Transverse colon (tissue), 4 donors: ENCODE results near the gene PAK6. TPM values are rescaled to one million over a fixed set of nuclear protein-coding genes. Genes with fewer than 3 reads are reported as not detected.

Source experiments
- DNase-seq: peaks from one replicate; pipeline ENCODE4 v3.0.0-alpha.2; 2019
- H3K27ac ChIP-seq, 4 donors: fragments of 200-600 bp; sonication (generic); 2 replicates each; pipeline ENCODE4 v1.5.1; 2016 to 2018; ENCODE audit warnings: inconsistent platforms in 4 of 4
- H3K27me3 ChIP-seq: fragments of 200-600 bp; sonication (generic); 2 replicates; pipeline ENCODE4 v1.5.1; 2017; ENCODE audit warnings: inconsistent platforms
- H3K36me3 ChIP-seq, 4 donors: fragments of 200-600 bp; sonication (generic); 2 replicates each; pipeline ENCODE4 v1.5.1; 2017 to 2019; ENCODE audit warnings: inconsistent platforms in 4 of 4
- H3K4me1 ChIP-seq, 4 donors: fragments of 200-600 bp; sonication (generic); 2 replicates each; pipeline ENCODE4 v1.5.1; 2017 to 2020; ENCODE audit warnings: inconsistent platforms in 4 of 4
- H3K4me3 ChIP-seq, 4 donors: fragments of 200-600 bp; sonication (generic); 1 replicate in 1 of 4; 2 replicates in 3 of 4; pipeline versions ENCODE4 v1.5.1 to v1.6.1; 2017 to 2019; ENCODE audit warnings: inconsistent platforms in 4 of 4
- H3K9me3 ChIP-seq, 2 donors: fragments of 200-600 bp; sonication (generic); 2 replicates each; pipeline ENCODE4 v1.5.1; 2017 to 2019; ENCODE audit warnings: inconsistent platforms in 2 of 2
- EP300 ChIP-seq: sonication (generic); formaldehyde crosslinking; IDR thresholded peaks from one replicate; pipeline ENCODE4 v1.6.1; 2017; ENCODE audit warnings: antibody characterized with exemption, low read depth
- POLR2A ChIP-seq: fragments of 450-650 bp; IDR thresholded peaks from one replicate; pipeline ENCODE4 v1.6.1; 2016; ENCODE audit warnings: antibody characterized with exemption, mild to moderate bottlenecking, moderate library complexity
- POLR2AphosphoS5 ChIP-seq, 3 donors: sonication (generic); formaldehyde crosslinking; IDR thresholded peaks; one replicate each; pipeline ENCODE4 v1.6.1; 2016; ENCODE audit warnings: antibody characterized with exemption in 3 of 3
- WGBS, 2 donors: methylation state at CpG; one replicate each; pipeline ENCODE4 v1.1.5; 2018; ENCODE audit warnings: low coverage in 1 of 2; 5-methylcytosine and 5-hydroxymethylcytosine counted together
- in situ Hi-C, 4 donors: fragments of 200-750 bp; cut with MboI; loops; one replicate each; pipeline versions ENCODE4 v1.15.0 to v1.15.1; 2017; ENCODE audit warnings: low sequenced_read_pairs in 3 of 4, low pct_ligation_motif_present in 1 of 4, low pct_unique_long_range_greater_than_20kb in 1 of 4
- intact Hi-C: fragments of 100-400 bp; cut with DNase I; formaldehyde crosslinking; loops from one replicate; pipeline ENCODE4 v1.15.1; 2023; ENCODE audit warnings: low total_unique reads
- total RNA-seq, 4 donors: library from RNA; depleted of rRNA; stranded (reverse); fragments of >200 nt; gene quantifications; one replicate each; pipeline ENCODE4 v1.1.0, GENCODE V29; 2016
- TF ChIP-seq, protein P1 (sequence below), 5 experiments: fragments of 200-600 bp in 3 of 5; fragments of 450-650 bp in 2 of 5; sonication (generic) in 3 of 5; IDR thresholded peaks; 1 replicate in 2 of 5; 2 replicates in 3 of 5; pipeline ENCODE4 v1.5.1; 2016 to 2017; ENCODE audit warnings: antibody characterized with exemption in 5 of 5, inconsistent platforms in 3 of 5, mild to moderate bottlenecking in 2 of 5, moderate library complexity in 1 of 5

Gene PAK6
- total RNA-seq, 4 donors from 2014 or later, result 3.0 to 7.5 (median 4.5) TPM

GRCh38 chr15:40274350-40275274, 35.7 kb downstream of the PAK6 start:
- in situ Hi-C loops, result loop anchor here (5.0 to 25.0 kb wide), 4 partner anchors 52 to 237 kb away; partner anchors contain the start of gene SRP14 (in 1 of the 4)
- 0 to 55% methylated on average over 4 to 26 of the region's 26 CpGs for WGBS, 2 donors
- TF ChIP-seq, protein P1, sequence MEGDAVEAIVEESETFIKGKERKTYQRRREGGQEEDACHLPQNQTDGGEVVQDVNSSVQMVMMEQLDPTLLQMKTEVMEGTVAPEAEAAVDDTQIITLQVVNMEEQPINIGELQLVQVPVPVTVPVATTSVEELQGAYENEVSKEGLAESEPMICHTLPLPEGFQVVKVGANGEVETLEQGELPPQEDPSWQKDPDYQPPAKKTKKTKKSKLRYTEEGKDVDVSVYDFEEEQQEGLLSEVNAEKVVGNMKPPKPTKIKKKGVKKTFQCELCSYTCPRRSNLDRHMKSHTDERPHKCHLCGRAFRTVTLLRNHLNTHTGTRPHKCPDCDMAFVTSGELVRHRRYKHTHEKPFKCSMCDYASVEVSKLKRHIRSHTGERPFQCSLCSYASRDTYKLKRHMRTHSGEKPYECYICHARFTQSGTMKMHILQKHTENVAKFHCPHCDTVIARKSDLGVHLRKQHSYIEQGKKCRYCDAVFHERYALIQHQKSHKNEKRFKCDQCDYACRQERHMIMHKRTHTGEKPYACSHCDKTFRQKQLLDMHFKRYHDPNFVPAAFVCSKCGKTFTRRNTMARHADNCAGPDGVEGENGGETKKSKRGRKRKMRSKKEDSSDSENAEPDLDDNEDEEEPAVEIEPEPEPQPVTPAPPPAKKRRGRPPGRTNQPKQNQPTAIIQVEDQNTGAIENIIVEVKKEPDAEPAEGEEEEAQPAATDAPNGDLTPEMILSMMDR (IDR thresholded peaks at IDR 0.05), result peak; percentile 100
- TF ChIP-seq POLR2AphosphoS5 (IDR thresholded peaks at IDR 0.05) (no peak), POLR2A (no peak)

GRCh38 chr15:40275523-40275922, 36.7 kb downstream of the PAK6 start:
- intact Hi-C loops, result loop anchor here (2.0 kb wide), 1 partner anchor 57 kb away; no protein-coding TSS in a partner anchor
- H3K27me3 ChIP-seq, result peaks cover 18% of the 10 kb centered on the region
- no peak for DNase-seq
- H3K36me3 ChIP-seq, result no peaks in the 10 kb centered on the region
- in situ Hi-C loops, result loop anchor here in 3 of 4 donors (10.0 kb wide), 1 partner anchor 231 kb away; no protein-coding TSS in a partner anchor
- no peak overlapping the region for H3K27ac ChIP-seq
- H3K4me1 ChIP-seq, result peaks cover 0 to 10% (median 8%) of the 10 kb centered on the region in 4 donors
- no peak overlapping the region for H3K4me3 ChIP-seq
- 80% methylated on average over 5 of the region's 5 CpGs; no CpG with 5 or more reads in 1 of the 2 donors for WGBS, 2 donors
- TF ChIP-seq POLR2A (no peak), EP300 (no peak), POLR2AphosphoS5 (IDR thresholded peaks at IDR 0.05) (no peak)
- TF ChIP-seq, protein P1 (IDR thresholded peaks at IDR 0.05), result no peak
- no peaks in the 10 kb centered on the region for H3K9me3 ChIP-seq

More at GRCh38 chr15:40274350-40275274, 35.7 kb downstream of the PAK6 start:
- intact Hi-C loops, result loop anchor here (2.0 kb wide), 1 partner anchor 56 kb away; no protein-coding TSS in a partner anchor
- H3K9me3 ChIP-seq, result no peaks in the 10 kb centered on the region
- H3K27me3 ChIP-seq, result peaks cover 9% of the 10 kb centered on the region
- peak; percentile 86 for DNase-seq
- H3K36me3 ChIP-seq, result no peaks in the 10 kb centered on the region
- no peak overlapping the region for H3K27ac ChIP-seq
- peaks cover 0 to 5% (median 3%) of the 10 kb centered on the region in 4 donors for H3K4me1 ChIP-seq
- H3K4me3 ChIP-seq, result no peak overlapping the region

GRCh38 chr15:40275954-40276353, 37.1 kb downstream of the PAK6 start:
- Histone ChIP-seq H3K36me3 (no peaks in the 10 kb centered on the region), H3K4me1 (peaks cover 0 to 10% (median 8%) of the 10 kb centered on the region in 4 donors), H3K27me3 (peaks cover 22% of the 10 kb centered on the region), H3K9me3 (no peaks in the 10 kb centered on the region), H3K27ac (no peak overlapping the region), H3K4me3 (no peak overlapping the region)
- in situ Hi-C loops (loop anchor here in 3 of 4 donors (10.0 kb wide), 1 partner anchor 231 kb away; no protein-coding TSS in a partner anchor), intact Hi-C loops (loop anchor here (2.0 kb wide), 1 partner anchor 57 kb away; no protein-coding TSS in a partner anchor)
- DNase-seq, result no peak
- TF ChIP-seq EP300 (no peak), POLR2A (no peak), POLR2AphosphoS5 (IDR thresholded peaks at IDR 0.05) (no peak)
- TF ChIP-seq, protein P1 (IDR thresholded peaks at IDR 0.05), result no peak
- 94 to 100% methylated on average over 2 to 7 of the region's 7 CpGs for WGBS, 2 donors

DNA sequence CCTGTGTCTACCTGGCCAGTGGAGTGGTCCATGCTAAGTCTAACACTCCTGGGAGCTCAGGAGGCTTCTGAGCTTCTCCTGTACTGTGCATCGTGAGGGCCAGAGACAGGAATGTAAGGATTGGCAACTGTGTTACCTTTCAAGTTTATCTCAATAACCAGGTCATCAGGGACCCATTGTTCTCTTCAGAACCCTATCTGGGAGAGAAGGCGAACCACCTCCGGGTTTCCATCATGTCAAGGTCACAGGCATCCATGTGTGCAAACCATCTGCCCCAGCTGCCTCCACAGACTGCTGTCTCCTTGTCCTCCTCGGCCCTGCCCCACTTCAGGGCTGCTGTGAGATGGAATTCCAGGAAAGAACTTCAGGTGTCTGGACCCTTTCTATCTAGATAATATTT, 38.1 kb downstream of the PAK6 start:
- intact Hi-C loops (no loop called here), in situ Hi-C loops (loop anchor here in 3 of 4 donors (10.0 kb wide), 1 partner anchor 232 kb away; no protein-coding TSS in a partner anchor)
- Histone ChIP-seq H3K27me3 (peaks cover 32% of the 10 kb centered on the region), H3K4me3 (no peak overlapping the region), H3K27ac (no peak overlapping the region), H3K36me3 (no peaks in the 10 kb centered on the region), H3K4me1 (peaks cover 0 to 17% (median 14%) of the 10 kb centered on the region in 4 donors), H3K9me3 (no peaks in the 10 kb centered on the region)
- TF ChIP-seq POLR2A (no peak), POLR2AphosphoS5 (IDR thresholded peaks at IDR 0.05) (no peak), EP300 (no peak)
- TF ChIP-seq, protein P1 (IDR thresholded peaks at IDR 0.05), result no peak
- 77% methylated on average over 4 of the region's 4 CpGs; no CpG with 5 or more reads in 1 of the 2 donors for WGBS, 2 donors
- no peak for DNase-seq
